Right lobe of liver (tissue), 6 donors: ENCODE measurements around the gene MSANTD1. TPM values are rescaled to one million over a fixed set of nuclear protein-coding genes. Genes with fewer than 3 reads are reported as not detected.

ENCODE experiments used
- ATAC-seq, 4 donors: fragments of 200-7000 bp; cut with Tn5 transposase; one replicate each; pipeline ENCODE4 v1.9.1; 2020; ENCODE audit warnings: mild to moderate bottlenecking in 4 of 4, moderate library complexity in 4 of 4
- DNase-seq, 3 donors: peaks; one replicate each; pipeline ENCODE4 v3.0.0-alpha.2; 2020
- H3K27ac ChIP-seq, 3 donors: fragments of 200-600 bp; one replicate each; pipeline ENCODE4 v1.8.0; 2022
- H3K27me3 ChIP-seq, 2 donors: fragments of 200-600 bp; one replicate each; pipeline ENCODE4 v1.8.0; 2022
- H3K36me3 ChIP-seq, 4 donors: fragments of 200-600 bp; sonication (generic) in 1 of 4; one replicate each; pipeline versions ENCODE4 v1.5.1 to v1.8.0; 2017 to 2022; ENCODE audit warnings: control low read depth in 1 of 4
- H3K4me1 ChIP-seq, 4 donors: fragments of 200-600 bp; sonication (generic) in 1 of 4; one replicate each; pipeline versions ENCODE4 v1.5.1 to v1.8.0; 2017 to 2022; ENCODE audit warnings: control low read depth in 1 of 4
- H3K4me3 ChIP-seq, 3 donors: fragments of 200-600 bp; one replicate each; pipeline ENCODE4 v1.8.0; 2022
- H3K9me3 ChIP-seq, 4 donors: fragments of 200-600 bp; sonication (generic) in 1 of 4; one replicate each; pipeline versions ENCODE4 v1.5.1 to v1.8.0; 2017 to 2022; ENCODE audit warnings: control low read depth in 1 of 4
- POLR2A ChIP-seq: fragments of 450-650 bp; IDR thresholded peaks from one replicate; pipeline ENCODE4 v1.6.1; 2017; ENCODE audit warnings: antibody characterized with exemption, mild to moderate bottlenecking
- WGBS: methylation state at CpG from one replicate; pipeline ENCODE4 v1.1.6; 2018; ENCODE audit warnings: low coverage, low lambda C conversion rate; ENCODE audit not compliant: insufficient coverage; ENCODE audit errors: missing lambda C conversion rate; 5-methylcytosine and 5-hydroxymethylcytosine counted together
- intact Hi-C, 2 donors: fragments of 100-400 bp; cut with DNase I; formaldehyde crosslinking; loops; one replicate each; pipeline versions ENCODE4 v1.11.2 to v1.14.1; 2022
- total RNA-seq, 6 experiments: library from RNA; depleted of rRNA in 2 of 6; stranded (reverse); fragments of >200 nt in 2 of 6; fragmentation: NEBNext Ultra II Directional in 3 of 6; extraction: Animal tissue kit (Norgen Biotek cat#: 25700) in 3 of 6; gene quantifications; one replicate each; pipeline versions ENCODE4 v1.1.0 to v1.2.4, GENCODE V29; 2016 to 2023
- TF ChIP-seq, protein P1 (sequence below), 4 donors: fragments of 200-600 bp in 3 of 4; fragments of 450-650 bp in 1 of 4; IDR thresholded peaks; one replicate each; pipeline versions ENCODE4 v1.5.1 to v1.8.0; 2016 to 2022; ENCODE audit warnings: antibody characterized with exemption in 4 of 4, mild to moderate bottlenecking in 2 of 4
- donor health status: DM: no; HTN: yes; CAD: no.
- donor health status: DM: no; HTN: no; CAD: no.
- donor health status: DM: no; HTN: no; CAD: no.
- donor health status: DM: no; HTN: yes; CAD: no.
- donor health status: DM: no; HTN: yes; CAD: no.

The MSANTD1 gene
- total RNA-seq, 6 experiments from 2014 or later = 0.46 to 0.84 (median 0.64) TPM; not detected in 1

DNA sequence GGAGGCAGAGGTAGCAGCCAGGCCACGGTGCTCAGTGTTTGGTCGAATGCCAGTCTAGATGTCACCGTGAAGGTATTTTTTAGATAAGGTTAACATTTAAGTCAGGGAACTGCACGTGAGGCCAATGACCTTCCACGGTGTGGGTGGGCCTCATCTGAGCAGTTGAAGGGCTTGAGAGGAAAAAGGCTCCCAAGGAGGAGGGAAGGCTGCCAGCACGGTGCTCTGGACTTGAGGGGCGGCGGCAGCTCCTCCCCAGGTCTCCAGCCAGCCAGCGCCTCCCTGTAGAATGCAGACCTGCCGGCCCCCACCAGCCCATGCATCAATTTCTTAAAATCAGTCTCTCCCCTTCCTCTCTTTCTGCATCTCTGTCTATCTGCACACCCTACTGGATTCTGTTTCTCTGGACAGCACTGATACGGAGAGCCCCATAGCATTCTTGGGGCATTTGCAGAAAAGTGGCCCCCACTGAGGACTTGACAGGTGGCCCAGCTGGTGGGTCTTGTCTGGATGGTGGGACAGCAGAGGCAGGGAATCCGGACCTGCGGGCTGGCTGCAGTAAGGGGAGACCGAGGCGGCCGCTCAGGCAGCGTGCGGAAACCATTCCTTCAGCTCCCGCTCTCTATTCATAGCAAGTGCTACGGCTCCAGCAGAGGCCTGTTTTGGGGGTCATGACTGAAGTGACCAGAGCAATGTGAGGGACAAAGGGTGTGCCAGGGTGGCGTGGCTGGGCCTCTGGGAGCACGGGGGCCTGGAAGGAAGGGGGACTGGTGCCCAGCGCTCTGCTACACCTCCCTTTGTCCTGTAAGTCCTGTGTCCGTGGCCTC, 36.0 kb downstream of the MSANTD1 start:
- no peaks in the 10 kb centered on the region for H3K27me3 ChIP-seq
- DNase-seq (no peak), ATAC-seq (peak in 1 of 4 donors; percentile 30)
- no peak for TF ChIP-seq POLR2A
- TF ChIP-seq, protein P1, sequence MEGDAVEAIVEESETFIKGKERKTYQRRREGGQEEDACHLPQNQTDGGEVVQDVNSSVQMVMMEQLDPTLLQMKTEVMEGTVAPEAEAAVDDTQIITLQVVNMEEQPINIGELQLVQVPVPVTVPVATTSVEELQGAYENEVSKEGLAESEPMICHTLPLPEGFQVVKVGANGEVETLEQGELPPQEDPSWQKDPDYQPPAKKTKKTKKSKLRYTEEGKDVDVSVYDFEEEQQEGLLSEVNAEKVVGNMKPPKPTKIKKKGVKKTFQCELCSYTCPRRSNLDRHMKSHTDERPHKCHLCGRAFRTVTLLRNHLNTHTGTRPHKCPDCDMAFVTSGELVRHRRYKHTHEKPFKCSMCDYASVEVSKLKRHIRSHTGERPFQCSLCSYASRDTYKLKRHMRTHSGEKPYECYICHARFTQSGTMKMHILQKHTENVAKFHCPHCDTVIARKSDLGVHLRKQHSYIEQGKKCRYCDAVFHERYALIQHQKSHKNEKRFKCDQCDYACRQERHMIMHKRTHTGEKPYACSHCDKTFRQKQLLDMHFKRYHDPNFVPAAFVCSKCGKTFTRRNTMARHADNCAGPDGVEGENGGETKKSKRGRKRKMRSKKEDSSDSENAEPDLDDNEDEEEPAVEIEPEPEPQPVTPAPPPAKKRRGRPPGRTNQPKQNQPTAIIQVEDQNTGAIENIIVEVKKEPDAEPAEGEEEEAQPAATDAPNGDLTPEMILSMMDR (IDR thresholded peaks at IDR 0.05) = no peak
- intact Hi-C loops = no loop called here
- no peak overlapping the region for H3K4me3 ChIP-seq
- no peaks in the 10 kb centered on the region for H3K36me3 ChIP-seq
- H3K9me3 ChIP-seq = no peaks in the 10 kb centered on the region
- no peak overlapping the region for H3K27ac ChIP-seq
- WGBS = 74% methylated on average over 10 of the region's 24 CpGs
- H3K4me1 ChIP-seq = no peaks in the 10 kb centered on the region

DNA sequence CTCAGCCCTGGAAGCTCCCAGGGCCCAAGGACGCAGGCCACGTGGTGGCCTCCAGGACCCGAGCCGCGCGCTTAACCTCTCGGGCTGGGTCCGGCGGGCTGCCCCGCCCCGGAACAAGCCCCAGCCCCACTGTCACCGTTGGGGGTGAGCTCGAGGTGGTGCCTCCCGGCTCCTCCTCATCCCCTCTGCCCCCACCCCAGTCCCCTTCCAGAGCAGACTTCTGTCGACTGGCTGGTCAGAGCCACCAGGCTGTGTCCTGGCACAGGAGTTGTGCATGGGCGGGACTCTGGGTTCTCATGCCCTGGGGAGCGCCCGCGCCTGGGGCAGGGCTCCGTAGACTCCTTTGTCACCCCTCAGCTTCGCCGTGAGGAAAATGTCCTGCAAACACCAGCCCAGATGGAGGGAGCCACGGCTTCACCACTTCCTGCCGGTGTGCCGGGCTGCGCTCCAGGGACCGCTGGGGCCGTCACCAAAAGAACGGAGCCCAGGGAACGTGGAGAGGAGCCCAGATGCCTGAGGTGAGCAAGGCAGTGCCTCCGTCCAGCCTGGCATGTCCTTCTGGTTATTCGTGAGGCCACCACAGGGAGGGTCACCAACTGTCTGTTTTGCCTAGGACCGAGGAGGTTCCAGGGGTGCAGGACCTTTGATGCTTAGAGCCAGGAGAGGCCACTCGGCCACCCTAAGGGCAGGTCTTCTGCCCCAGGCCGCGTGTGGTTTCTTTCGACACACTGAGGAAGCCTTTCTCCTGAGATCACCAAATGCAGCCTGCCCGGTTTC, 36.8 kb downstream of the MSANTD1 start:
- intact Hi-C loops = no loop called here
- WGBS = 54% methylated on average over 5 of the region's 38 CpGs

DNA sequence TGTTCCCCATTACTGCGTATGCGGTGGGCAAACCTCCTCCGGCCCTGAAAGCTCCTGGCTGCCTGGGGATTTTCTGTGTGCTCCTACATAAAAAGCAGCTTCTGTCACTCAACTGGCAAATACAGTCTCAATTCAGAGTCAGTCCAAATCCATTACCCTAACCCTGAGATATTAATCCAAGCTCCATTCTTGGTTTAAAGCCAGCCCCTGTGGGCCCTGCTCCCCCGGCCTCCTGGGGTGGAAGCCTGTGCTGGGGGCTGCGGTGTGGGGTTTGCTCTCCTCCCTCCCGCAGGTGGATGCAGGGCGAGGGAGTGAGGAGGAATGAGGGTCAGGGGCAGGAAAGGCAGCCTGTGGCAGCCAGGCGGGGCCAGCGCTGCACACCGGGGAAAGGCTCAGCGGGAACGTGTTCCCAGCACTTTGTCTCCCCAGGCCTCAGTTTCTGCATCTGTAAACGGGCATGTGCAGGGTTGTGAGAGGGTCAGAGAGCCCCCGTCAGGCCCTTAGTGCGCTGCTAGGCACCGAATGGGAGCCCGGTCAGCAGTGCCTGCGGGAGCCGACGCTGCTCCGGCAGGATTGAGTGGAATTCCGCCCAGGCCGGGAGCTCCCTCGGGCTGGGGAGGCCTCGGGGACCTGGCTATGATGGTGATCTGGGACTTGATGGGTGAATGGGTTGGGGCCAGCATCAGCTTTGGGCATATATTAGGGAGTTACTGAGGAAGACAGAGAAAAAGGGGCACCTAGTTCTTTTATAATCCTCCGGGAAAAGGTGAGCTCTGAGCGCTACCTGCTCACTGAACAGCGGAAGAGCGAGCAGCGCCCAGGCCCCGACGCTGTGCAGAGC, 37.6 kb downstream of the MSANTD1 start:
- intact Hi-C loops = no loop called here
- ATAC-seq (no peak), DNase-seq (peak in 2 of 3 donors; percentile 16 to 41)
- Histone ChIP-seq H3K4me3 (no peak overlapping the region), H3K27ac (no peak overlapping the region), H3K36me3 (no peaks in the 10 kb centered on the region), H3K27me3 (no peaks in the 10 kb centered on the region), H3K4me1 (peaks cover 0 to 5% (median 2%) of the 10 kb centered on the region in 4 donors), H3K9me3 (no peaks in the 10 kb centered on the region)
- 67% methylated on average over 9 of the region's 32 CpGs for WGBS
- TF ChIP-seq, protein P1 (IDR thresholded peaks at IDR 0.05) = no peak

More for the DNA sequence above, 36.8 kb downstream of the MSANTD1 start:
- H3K36me3 ChIP-seq = no peaks in the 10 kb centered on the region
- TF ChIP-seq, protein P1 (IDR thresholded peaks at IDR 0.05) = no peak
- TF ChIP-seq POLR2A = no peak
- peak in 1 of 3 donors; percentile 50 for DNase-seq
- H3K4me1 ChIP-seq = no peaks in the 10 kb centered on the region
- no peaks in the 10 kb centered on the region for H3K27me3 ChIP-seq
- ATAC-seq = peak; percentile 33 to 73 (median 42)
- H3K27ac ChIP-seq = no peak overlapping the region
- no peak overlapping the region for H3K4me3 ChIP-seq
- H3K9me3 ChIP-seq = no peaks in the 10 kb centered on the region

DNA sequence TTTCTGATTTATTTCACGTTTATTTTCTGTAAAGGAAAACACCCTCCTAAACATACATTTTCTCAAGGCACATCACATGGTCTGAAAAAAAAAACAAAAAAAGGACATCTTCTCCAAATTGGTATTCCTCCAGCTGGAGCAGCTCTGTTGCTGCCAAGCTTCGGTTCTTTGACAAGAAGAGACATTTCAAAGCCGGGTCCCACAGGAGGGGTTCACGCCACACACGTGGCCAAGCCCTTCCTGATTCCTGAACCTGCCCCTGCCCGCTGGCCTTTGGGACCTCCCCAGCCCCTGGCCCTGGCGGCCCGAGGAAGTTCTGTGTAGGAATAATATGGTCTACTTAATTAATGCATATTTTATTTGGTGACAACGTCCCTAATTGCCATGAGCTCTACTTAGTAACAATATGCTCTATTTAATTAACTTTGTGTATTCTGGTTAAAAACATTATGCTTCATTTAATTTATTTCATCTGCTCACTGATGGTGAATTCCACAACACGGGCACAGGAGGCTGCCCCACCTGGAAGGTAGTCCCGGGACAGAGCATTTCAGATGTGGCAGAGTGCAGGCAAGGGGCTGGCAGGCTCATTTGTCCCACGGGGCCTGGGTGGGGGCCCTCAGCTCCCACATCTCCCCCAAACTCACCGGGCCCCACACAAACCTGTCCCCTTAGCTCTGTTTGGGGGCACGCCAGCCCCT, 38.5 kb downstream of the MSANTD1 start:
- Histone ChIP-seq H3K36me3 (no peaks in the 10 kb centered on the region), H3K27me3 (no peaks in the 10 kb centered on the region), H3K4me3 (no peak overlapping the region), H3K9me3 (no peaks in the 10 kb centered on the region), H3K27ac (no peak overlapping the region), H3K4me1 (peaks cover 0 to 6% (median 3%) of the 10 kb centered on the region in 4 donors)
- 48% methylated on average over 11 of the region's 14 CpGs for WGBS
- no peak for ATAC-seq
- peak in 2 of 3 donors; percentile 18 to 32 for DNase-seq
- intact Hi-C loops = no loop called here
- TF ChIP-seq, protein P1 (IDR thresholded peaks at IDR 0.05) = no peak
